KMS-11 (cell line): ENCODE data around the gene STN1.

Experiments
- H2AFZ ChIP-seq: fragments of 200-600 bp; sonication (generic); 2 replicates; pipeline ENCODE4 v1.6.1; 2016; ENCODE audit warnings: antibody characterized with exemption, mixed run types, low read depth
- H3K27ac ChIP-seq: fragments of 200-600 bp; sonication (generic); 2 replicates; pipeline ENCODE4 v1.6.1; 2016; ENCODE audit warnings: mild to moderate bottlenecking, mixed run types
- H3K27me3 ChIP-seq: fragments of 200-600 bp; sonication (generic); 2 replicates; pipeline ENCODE4 v1.6.1; 2017; ENCODE audit warnings: mild to moderate bottlenecking, low read depth, mixed run types, moderate library complexity; ENCODE audit not compliant: insufficient read depth
- H3K36me3 ChIP-seq: fragments of 200-600 bp; sonication (generic); 2 replicates; pipeline ENCODE4 v1.6.1; 2017; ENCODE audit warnings: mild to moderate bottlenecking, mixed run types; ENCODE audit not compliant: insufficient read depth
- H3K4me1 ChIP-seq: fragments of 200-600 bp; sonication (generic); 2 replicates; pipeline ENCODE4 v1.6.1; 2016; ENCODE audit warnings: mild to moderate bottlenecking, low read depth, mixed run types; ENCODE audit not compliant: poor library complexity, severe bottlenecking
- H3K4me2 ChIP-seq: fragments of 200-600 bp; sonication (generic); 2 replicates; pipeline ENCODE4 v1.7.0; 2016; ENCODE audit warnings: mild to moderate bottlenecking, mixed run types
- H3K4me3 ChIP-seq: fragments of 200-600 bp; sonication (generic); IDR thresholded peaks from 2 replicates; pipeline ENCODE4 v1.6.1; 2017; ENCODE audit warnings: low read depth, low read length, mixed read lengths; ENCODE audit not compliant: insufficient read depth
- H3K79me2 ChIP-seq: fragments of 200-600 bp; sonication (generic); 2 replicates; pipeline ENCODE4 v1.6.1; 2016; ENCODE audit warnings: low read depth, mixed run types; ENCODE audit not compliant: insufficient read depth
- H3K9ac ChIP-seq: fragments of 200-600 bp; sonication (generic); 2 replicates; pipeline ENCODE4 v1.6.1; 2016; ENCODE audit warnings: mild to moderate bottlenecking, mixed run types
- H4K20me1 ChIP-seq: fragments of 200-600 bp; sonication (generic); 2 replicates; pipeline ENCODE4 v1.6.1; 2016; ENCODE audit warnings: mild to moderate bottlenecking, mixed run types; ENCODE audit not compliant: insufficient read depth
- TF ChIP-seq, protein P1 (sequence below): fragments of 200-600 bp; sonication (generic); conservative IDR thresholded peaks from 2 replicates; pipeline ENCODE4 v1.6.1; 2017; ENCODE audit warnings: low read depth, mild to moderate bottlenecking, antibody characterized with exemption, low read length, moderate library complexity, mixed read lengths

Gene STN1

DNA sequence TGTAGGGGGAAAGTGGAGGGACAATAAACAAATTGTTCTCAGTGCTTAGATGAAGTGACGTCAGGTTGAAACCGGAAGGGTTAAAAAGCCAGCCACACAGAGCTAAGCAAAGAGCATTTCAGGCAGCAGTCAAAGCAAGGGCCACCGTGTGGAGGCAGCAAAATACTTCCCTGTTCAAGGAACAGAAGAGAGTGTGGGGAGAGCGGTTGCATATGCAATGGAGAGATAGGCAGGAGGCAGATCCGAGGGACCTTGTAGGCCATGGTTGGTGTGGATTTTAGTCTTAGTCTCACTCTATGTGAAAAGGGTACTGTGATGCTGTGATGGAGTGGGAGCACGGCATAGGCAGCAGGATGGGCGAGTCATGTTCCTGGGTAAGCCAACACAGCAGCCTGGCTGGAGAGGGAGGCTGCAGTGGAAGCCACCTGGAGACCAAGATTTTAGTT, 3.8 kb upstream of the STN1 start:
- TF ChIP-seq, protein P1, sequence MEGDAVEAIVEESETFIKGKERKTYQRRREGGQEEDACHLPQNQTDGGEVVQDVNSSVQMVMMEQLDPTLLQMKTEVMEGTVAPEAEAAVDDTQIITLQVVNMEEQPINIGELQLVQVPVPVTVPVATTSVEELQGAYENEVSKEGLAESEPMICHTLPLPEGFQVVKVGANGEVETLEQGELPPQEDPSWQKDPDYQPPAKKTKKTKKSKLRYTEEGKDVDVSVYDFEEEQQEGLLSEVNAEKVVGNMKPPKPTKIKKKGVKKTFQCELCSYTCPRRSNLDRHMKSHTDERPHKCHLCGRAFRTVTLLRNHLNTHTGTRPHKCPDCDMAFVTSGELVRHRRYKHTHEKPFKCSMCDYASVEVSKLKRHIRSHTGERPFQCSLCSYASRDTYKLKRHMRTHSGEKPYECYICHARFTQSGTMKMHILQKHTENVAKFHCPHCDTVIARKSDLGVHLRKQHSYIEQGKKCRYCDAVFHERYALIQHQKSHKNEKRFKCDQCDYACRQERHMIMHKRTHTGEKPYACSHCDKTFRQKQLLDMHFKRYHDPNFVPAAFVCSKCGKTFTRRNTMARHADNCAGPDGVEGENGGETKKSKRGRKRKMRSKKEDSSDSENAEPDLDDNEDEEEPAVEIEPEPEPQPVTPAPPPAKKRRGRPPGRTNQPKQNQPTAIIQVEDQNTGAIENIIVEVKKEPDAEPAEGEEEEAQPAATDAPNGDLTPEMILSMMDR = no peak
- Histone ChIP-seq H3K9ac (no peak overlapping the region), H4K20me1 (no peaks in the 10 kb centered on the region), H3K27me3 (no peaks in the 10 kb centered on the region), H3K36me3 (no peaks in the 10 kb centered on the region), H3K4me2 (no peak overlapping the region), H3K27ac (no peak overlapping the region), H3K4me3 (no peak overlapping the region), H2AFZ (no peak overlapping the region), H3K4me1 (peaks cover 12% of the 10 kb centered on the region), H3K79me2 (no peaks in the 10 kb centered on the region)

DNA sequence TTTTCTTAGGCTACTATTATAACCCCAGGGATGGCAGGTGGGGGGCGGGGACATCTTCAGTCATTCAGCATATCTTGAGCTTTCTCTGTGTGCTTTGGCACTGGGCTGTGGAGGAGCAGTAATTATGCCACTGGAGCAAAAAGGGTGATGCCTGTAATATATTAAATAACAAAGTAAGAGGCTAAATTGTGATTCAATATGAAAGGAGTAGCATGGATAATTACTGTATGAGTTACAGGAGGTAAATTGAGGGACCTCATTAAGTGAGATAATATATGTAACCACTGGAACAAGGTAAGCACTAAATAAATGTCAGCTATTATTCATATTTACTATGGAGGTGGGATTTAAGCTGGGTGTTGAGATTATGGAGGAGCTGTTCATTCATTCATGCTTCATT, 3.3 kb upstream of the STN1 start:
- Histone ChIP-seq H3K79me2 (no peaks in the 10 kb centered on the region), H3K4me2 (no peak overlapping the region), H3K27me3 (no peaks in the 10 kb centered on the region), H2AFZ (no peak overlapping the region), H3K4me3 (no peak overlapping the region), H3K27ac (no peak overlapping the region), H3K4me1 (peaks cover 16% of the 10 kb centered on the region), H3K36me3 (no peaks in the 10 kb centered on the region), H4K20me1 (no peaks in the 10 kb centered on the region), H3K9ac (no peak overlapping the region)
- TF ChIP-seq, protein P1 = no peak

DNA sequence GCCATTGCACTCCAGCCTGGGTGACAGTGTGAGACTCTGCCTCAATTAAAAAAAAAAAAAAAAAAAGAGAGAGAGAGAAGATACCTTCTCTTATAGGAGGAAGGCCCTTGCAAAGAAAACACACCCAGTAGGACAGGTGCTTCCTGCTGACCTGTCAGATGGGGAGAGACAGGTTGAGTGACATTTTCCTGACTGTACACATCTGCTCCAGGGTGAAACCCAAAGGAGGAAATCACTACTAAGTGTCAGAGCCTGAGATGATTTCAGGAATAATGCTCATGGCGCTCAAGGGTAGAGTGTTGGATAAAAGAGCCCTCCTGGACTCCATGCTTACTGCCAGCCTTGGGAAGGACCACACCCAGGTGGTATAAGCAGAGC, 1.7 kb upstream of the STN1 start:
- H3K9ac ChIP-seq = no peak overlapping the region
- no peaks in the 10 kb centered on the region for H3K27me3 ChIP-seq
- H2AFZ ChIP-seq = no peak overlapping the region
- H3K79me2 ChIP-seq = no peaks in the 10 kb centered on the region
- peaks cover 16% of the 10 kb centered on the region for H3K4me1 ChIP-seq
- H4K20me1 ChIP-seq = no peaks in the 10 kb centered on the region
- no peaks in the 10 kb centered on the region for H3K36me3 ChIP-seq
- H3K4me3 ChIP-seq = no peak overlapping the region
- no peak overlapping the region for H3K27ac ChIP-seq
- no peak overlapping the region for H3K4me2 ChIP-seq
- TF ChIP-seq, protein P1 = no peak

DNA sequence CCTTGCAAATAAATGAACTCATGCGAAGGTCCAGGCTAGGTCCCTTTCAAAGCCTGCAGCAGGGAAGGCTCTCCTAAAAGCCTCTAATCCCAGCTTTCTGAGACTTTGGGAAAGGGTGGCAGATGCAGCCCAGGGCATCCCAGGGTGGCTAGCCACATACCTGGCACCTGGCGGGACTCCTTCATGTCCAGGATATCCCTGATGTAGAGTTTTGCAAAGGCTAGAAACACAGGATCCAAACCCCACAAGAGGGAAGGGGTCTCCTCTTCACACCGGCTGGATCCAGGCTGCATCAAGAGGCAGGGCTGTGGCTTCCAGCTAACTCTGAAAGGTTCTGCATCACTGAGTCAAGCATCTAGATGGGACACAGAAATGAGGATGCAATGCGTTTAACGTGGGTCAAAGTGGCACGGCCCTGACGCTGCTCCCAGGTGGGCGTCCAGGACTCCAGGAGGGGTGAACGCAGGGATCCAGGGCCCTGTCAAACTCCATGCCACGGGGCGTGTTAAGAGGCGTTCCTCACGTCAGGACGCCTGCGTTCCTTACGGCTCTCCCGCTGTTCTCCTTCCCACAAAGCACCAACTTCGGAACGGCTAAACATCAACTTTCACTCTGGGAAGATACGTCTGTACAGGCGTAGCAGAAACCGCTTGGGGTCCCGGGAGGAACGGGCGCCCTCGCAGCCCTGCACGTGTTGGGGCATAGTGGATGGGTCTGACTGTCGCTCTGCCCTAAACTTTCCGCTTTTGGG, 507 bp downstream of the STN1 start:
- Histone ChIP-seq H3K27me3 (no peaks in the 10 kb centered on the region), H3K4me3 (no peak overlapping the region), H2AFZ (peak overlapping the region; percentile 98), H3K4me2 (peak overlapping the region; percentile 88), H4K20me1 (no peaks in the 10 kb centered on the region), H3K9ac (peak overlapping the region; percentile 84), H3K79me2 (no peaks in the 10 kb centered on the region), H3K36me3 (no peaks in the 10 kb centered on the region), H3K27ac (peak overlapping the region; percentile 69), H3K4me1 (peaks cover 16% of the 10 kb centered on the region)
- TF ChIP-seq, protein P1 = no peak
